Small intestine (tissue), 7 donors: Measurements from ENCODE around the gene DRC3. TPM values are rescaled to one million over a fixed set of nuclear protein-coding genes. Genes with fewer than 3 reads are reported as not detected.
A peak's percentile ranks its signal among the peaks of the same experiment; 100 is the strongest.

ENCODE experiments used
- DNase-seq, 2 donors: peaks; one replicate each; pipeline versions ENCODE4 v3.0.0 to v3.0.0-alpha.2; 2013
- FAIRE-seq: peaks from 2 replicates; lab custom pipeline; 2012; peaks lifted over from hg19 to GRCh38; lab: Jason Lieb, UNC
- H3K27ac ChIP-seq, 3 donors: one replicate each; pipeline ENCODE4 v1.5.1; 2013; ENCODE audit warnings: low read length in 2 of 3, mild to moderate bottlenecking in 2 of 3, control low read depth in 1 of 3, inconsistent platforms in 1 of 3, low read depth in 1 of 3, moderate library complexity in 1 of 3
- H3K27me3 ChIP-seq, 3 donors: one replicate each; pipeline ENCODE4 v1.6.1; 2013; ENCODE audit warnings: low read length in 3 of 3, inconsistent platforms in 1 of 3; ENCODE audit not compliant: control insufficient read depth in 3 of 3, insufficient read depth in 3 of 3
- H3K36me3 ChIP-seq, 3 donors: one replicate each; pipeline ENCODE4 v1.6.1; 2013; ENCODE audit warnings: low read length in 3 of 3, inconsistent platforms in 1 of 3, low read depth in 1 of 3, mild to moderate bottlenecking in 1 of 3, moderate library complexity in 1 of 3; ENCODE audit not compliant: control insufficient read depth in 3 of 3, insufficient read depth in 2 of 3
- H3K4me1 ChIP-seq, 3 donors: one replicate each; pipeline ENCODE4 v1.6.1; 2013; ENCODE audit warnings: low read length in 2 of 3, inconsistent platforms in 1 of 3, low read depth in 1 of 3, mild to moderate bottlenecking in 1 of 3, moderate library complexity in 1 of 3; ENCODE audit not compliant: control insufficient read depth in 3 of 3, insufficient read depth in 2 of 3
- H3K4me3 ChIP-seq, 3 donors: one replicate each; pipeline ENCODE4 v1.5.1; 2013; ENCODE audit warnings: low read length in 3 of 3, control low read depth in 1 of 3, inconsistent platforms in 1 of 3, low read depth in 1 of 3, mild to moderate bottlenecking in 1 of 3, moderate library complexity in 1 of 3
- H3K9me3 ChIP-seq, 2 donors: one replicate each; pipeline ENCODE4 v1.6.1; 2013; ENCODE audit warnings: low read depth in 1 of 2, low read length in 1 of 2; ENCODE audit not compliant: control insufficient read depth in 2 of 2, insufficient read depth in 1 of 2
- WGBS, 3 donors: extraction: QIAGEN DNeasy Blood & Tissue Kit; methylation state at CpG; one replicate each; pipeline ENCODE4 v1.1.7; 2013; 5-methylcytosine and 5-hydroxymethylcytosine counted together
- polyA plus RNA-seq, 4 donors: library from polyadenylated mRNA; stranded (reverse) in 3 of 4; unstranded in 1 of 4; fragments of 200-250 nt in 3 of 4; fragments of 120-200 nt in 1 of 4; gene quantifications; one replicate each; pipeline versions ENCODE4 v1.2.1 to v1.2.3, GENCODE V29; 2013
- donor health status: healthy with polysubstance abuse.
- donor health status: control.
- donor health status: control.
- donor health status: Bipolar disorder and iron deficiency.
- donor health status: healthy.

The DRC3 gene
- polyA plus RNA-seq, 4 donors, result 0.54 to 4.1 (median 0.85) TPM; not detected in 1

DNA sequence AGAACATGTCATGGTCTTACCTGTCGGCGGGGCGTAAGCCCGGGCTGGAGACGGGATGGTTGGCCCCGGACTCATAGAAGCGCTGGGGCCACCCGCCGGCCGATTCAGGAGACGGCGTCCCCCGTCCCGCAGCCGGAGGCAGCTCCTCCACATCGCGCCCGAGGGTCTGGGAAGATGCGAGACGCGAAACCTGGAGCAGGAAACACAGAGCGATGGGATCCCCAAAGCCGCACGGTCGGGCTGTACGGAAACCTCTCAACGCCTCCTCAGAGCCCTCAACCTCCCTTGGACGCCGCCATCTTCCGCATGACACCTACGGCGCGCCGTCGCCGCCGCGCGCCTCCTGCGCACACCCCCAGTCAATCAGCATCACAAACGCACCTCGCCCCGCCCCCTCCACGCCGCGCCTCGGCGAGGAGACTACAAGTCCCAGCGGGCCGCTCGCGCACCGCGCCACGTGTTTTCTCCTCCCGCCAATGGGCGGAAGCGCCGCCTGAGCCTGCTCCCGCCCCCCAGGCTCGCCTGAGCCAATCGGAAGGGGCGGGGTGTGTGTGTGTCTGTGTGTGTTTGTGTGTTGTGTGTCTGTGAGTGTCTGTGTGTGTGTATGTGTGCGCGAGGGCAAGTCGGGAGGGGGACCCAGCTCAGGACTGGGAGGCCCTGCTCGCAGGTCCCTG is 66.3 kb downstream of the DRC3 start, which contains the start of the genes ATPAF2 and GID4:
TSS of gene ATPAF2 (minus strand) at position 308 of the 674 bp plus-strand sequence. CDS start at position 153, 155 bp downstream.
TSS of gene GID4 (plus strand) at position 548 of the 674 bp plus-strand sequence. CDS start at position 605, 57 bp downstream.
- WGBS, 3 donors, result 0 to 1% (median 0%) methylated on average over 58 to 67 of the region's 67 CpGs
- Histone ChIP-seq H3K27ac (peak within 1 kb of the TSS in 2 of 3 donors; percentile 53 to 71), H3K36me3 (no peaks in the 10 kb centered on the region), H3K9me3 (no peaks in the 10 kb centered on the region), H3K4me1 (peaks cover 4 to 16% (median 16%) of the 10 kb centered on the region in 3 donors), H3K27me3 (no peaks in the 10 kb centered on the region), H3K4me3 (peak within 1 kb of the TSS; percentile 84 to 95 (median 85))
- DNase-seq (peak; percentile 99 to 100), FAIRE-seq (no peak)

DNA sequence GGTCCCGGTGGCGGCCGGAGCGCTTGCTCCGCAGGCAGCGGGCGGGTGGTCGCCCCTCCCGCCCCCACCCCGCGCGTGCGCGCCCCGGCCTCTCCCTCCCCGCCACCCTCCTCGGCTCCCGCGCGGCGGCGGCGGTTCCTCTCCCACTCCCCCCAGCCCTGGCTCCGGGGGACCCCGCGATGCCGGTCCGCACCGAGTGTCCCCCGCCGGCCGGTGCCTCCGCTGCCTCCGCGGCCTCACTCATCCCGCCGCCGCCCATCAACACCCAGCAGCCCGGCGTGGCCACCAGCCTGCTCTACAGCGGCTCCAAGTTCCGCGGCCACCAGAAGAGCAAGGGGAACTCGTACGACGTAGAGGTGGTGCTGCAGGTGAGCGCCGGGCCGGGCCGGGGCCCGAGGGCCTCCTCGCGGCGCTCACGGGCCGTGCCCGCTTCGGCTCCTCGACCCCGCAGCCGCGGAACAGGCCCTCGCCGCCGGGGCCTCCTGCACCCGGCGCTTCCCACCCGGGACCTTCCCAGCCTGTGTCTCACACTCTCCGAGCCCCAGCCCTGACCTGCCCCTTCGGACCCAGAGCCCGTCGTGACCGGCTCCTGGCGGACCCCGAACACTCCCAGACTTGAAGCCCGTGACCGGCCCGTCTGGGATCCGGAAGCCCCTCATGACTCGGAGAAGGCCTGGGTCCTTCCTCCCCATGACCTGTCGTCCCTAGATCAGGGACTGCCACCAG is 67.0 kb downstream of the DRC3 start:
- H3K4me3 ChIP-seq, result peak overlapping the region; percentile 84 to 95 (median 85)
- DNase-seq (peak; percentile 32 to 74), FAIRE-seq (no peak)
- H3K36me3 ChIP-seq, result peaks cover 0 to 2% (median 0%) of the 10 kb centered on the region in 3 donors
- WGBS, 3 donors, result 1% methylated on average over 34 to 81 of the region's 81 CpGs
- peak overlapping the region in 2 of 3 donors; percentile 22 to 29 for H3K27ac ChIP-seq
- H3K9me3 ChIP-seq, result no peaks in the 10 kb centered on the region
- H3K4me1 ChIP-seq, result peaks cover 4 to 16% (median 16%) of the 10 kb centered on the region in 3 donors
- no peaks in the 10 kb centered on the region for H3K27me3 ChIP-seq

DNA sequence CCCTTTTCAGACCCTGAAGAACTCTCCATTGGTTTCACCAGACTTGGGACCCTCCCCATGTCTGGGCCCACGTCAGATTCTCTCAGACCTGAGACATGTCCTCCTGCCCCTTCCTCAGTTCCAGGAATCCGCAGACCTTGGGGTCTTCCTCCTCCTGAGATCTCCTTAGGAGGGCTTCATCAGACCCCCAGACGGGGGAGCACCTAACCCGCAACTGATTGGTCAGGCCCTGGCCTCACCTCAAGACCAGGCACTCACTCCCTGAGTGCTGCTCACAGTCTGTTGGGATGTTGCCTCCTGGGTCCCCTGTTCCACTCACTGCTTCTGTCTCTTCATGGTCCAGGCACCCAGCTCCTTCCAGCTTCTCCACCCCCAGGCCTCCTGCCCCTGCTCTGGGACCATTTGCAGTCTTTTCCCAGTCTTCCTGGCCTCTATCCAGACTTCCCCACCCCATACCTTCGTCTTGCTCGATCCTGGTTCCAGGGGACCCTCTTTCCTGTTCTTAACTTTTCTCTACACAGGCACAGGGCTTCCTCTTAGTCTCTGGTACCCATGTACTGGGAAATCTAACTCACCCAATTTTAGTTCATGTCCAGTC is 67.7 kb downstream of the DRC3 start:
- peak overlapping the region; percentile 84 to 95 (median 85) for H3K4me3 ChIP-seq
- WGBS, 3 donors, result 12 to 28% (median 22%) methylated on average over 6 of the region's 6 CpGs
- H3K36me3 ChIP-seq, result peaks cover 0 to 7% (median 0%) of the 10 kb centered on the region in 3 donors
- H3K27me3 ChIP-seq, result no peaks in the 10 kb centered on the region
- peaks cover 4 to 16% (median 16%) of the 10 kb centered on the region in 3 donors for H3K4me1 ChIP-seq
- no peaks in the 10 kb centered on the region for H3K9me3 ChIP-seq
- DNase-seq (peak; percentile 9 to 16), FAIRE-seq (no peak)
- no peak overlapping the region for H3K27ac ChIP-seq

DNA sequence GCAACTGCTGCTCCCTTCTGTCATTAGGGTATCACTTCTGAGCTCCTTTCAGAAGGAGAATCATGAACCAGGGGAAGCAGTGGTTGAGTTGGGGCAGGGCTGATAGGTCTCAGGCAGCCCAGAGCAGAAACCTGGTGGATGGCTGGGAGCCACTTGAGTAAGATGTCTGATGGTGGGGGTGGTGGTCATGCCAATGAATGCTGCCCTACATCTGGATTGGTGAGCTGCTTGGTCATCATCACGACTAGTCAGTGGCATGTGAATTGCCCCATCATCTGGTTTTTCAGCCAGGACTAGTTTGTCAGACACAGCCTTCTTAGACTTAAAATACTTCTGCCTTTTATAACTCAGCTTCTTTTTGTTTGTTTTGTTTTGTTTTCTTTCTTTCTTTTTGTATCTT is 69.1 kb downstream of the DRC3 start:
- no peaks in the 10 kb centered on the region for H3K9me3 ChIP-seq
- H3K4me3 ChIP-seq, result no peak overlapping the region
- no peak overlapping the region for H3K27ac ChIP-seq
- H3K4me1 ChIP-seq, result peaks cover 4 to 16% (median 16%) of the 10 kb centered on the region in 3 donors
- DNase-seq (no peak), FAIRE-seq (no peak)
- WGBS, 3 donors, result 18 to 62% (median 33%) methylated on average over 1 of the region's 1 CpG
- H3K27me3 ChIP-seq, result no peaks in the 10 kb centered on the region
- H3K36me3 ChIP-seq, result peaks cover 0 to 20% (median 0%) of the 10 kb centered on the region in 3 donors

DNA sequence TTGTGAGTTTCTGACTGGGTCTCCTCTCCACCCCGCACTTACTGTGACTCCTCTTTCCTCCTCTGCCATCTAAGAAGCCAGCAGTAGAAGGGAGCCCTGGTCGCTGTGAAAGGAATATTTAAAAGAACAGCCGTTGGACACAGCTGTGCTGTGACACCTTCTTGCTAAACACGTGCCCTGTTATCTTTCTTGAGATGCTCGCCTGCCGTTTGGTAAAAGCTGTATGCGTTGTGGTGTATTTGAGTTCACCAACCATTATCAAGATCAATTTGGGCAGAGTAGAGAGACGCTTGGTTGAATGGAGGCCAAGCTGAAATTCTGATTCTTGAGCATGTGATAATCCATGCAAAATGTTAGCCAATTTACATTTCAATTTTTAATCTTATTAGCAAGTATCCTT is 70.3 kb downstream of the DRC3 start:
- Histone ChIP-seq H3K4me3 (no peak overlapping the region), H3K36me3 (peaks cover 0 to 25% (median 2%) of the 10 kb centered on the region in 3 donors), H3K27ac (no peak overlapping the region), H3K9me3 (no peaks in the 10 kb centered on the region), H3K27me3 (no peaks in the 10 kb centered on the region), H3K4me1 (peaks cover 4 to 16% (median 12%) of the 10 kb centered on the region in 3 donors)
- 71 to 80% (median 75%) methylated on average over 8 of the region's 8 CpGs for WGBS, 3 donors
- FAIRE-seq (no peak), DNase-seq (no peak)

- Histone ChIP-seq H3K36me3 (peaks cover 0 to 29% (median 2%) of the 10 kb centered on the region in 3 donors), H3K4me1 (peaks cover 4 to 12% (median 8%) of the 10 kb centered on the region in 3 donors), H3K9me3 (no peaks in the 10 kb centered on the region), H3K4me3 (no peak overlapping the region), H3K27me3 (no peaks in the 10 kb centered on the region), H3K27ac (no peak overlapping the region)
- FAIRE-seq (no peak), DNase-seq (peak; percentile 20 to 43)
- WGBS, 3 donors, result 27 to 63% (median 50%) methylated on average over 1 of the region's 1 CpG
Measured at GRCh38 chr17:18043491-18043890, 70.8 kb downstream of the DRC3 start.

DNA sequence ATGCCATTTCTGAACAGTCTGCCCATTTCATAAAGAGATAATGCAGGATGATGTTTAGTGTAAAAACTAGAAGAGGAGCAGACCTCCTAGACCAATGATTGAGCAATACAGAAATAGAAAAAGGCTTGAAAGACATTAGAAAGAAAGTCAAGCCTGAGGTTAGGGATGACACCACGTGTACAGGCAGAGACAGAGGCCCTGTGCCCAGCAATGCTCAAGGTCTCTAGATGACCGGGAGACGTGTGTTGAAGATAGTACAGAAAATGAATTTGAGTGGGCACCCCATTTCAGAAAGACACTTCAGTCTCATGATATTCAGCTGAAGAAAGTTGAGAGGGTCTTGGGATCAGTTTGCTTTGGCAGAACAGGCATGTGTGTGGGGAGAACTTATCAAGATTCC is 71.9 kb downstream of the DRC3 start:
- H3K36me3 ChIP-seq, result peaks cover 0 to 33% (median 2%) of the 10 kb centered on the region in 3 donors
- no peaks in the 10 kb centered on the region for H3K9me3 ChIP-seq
- FAIRE-seq (no peak), DNase-seq (no peak)
- no peak overlapping the region for H3K27ac ChIP-seq
- peaks cover 4 to 12% (median 8%) of the 10 kb centered on the region in 3 donors for H3K4me1 ChIP-seq
- WGBS, 3 donors, result 93 to 99% (median 95%) methylated on average over 3 of the region's 3 CpGs
- H3K27me3 ChIP-seq, result no peaks in the 10 kb centered on the region
- no peak overlapping the region for H3K4me3 ChIP-seq
